Measurements from ENCODE around the gene CLIC2. TPM values are rescaled to one million over a fixed set of nuclear protein-coding genes. Genes with fewer than 3 reads are reported as not detected.

Gene CLIC2
- total RNA-seq, 1 experiment from 2014 or later = 0.80 TPM

DNA sequence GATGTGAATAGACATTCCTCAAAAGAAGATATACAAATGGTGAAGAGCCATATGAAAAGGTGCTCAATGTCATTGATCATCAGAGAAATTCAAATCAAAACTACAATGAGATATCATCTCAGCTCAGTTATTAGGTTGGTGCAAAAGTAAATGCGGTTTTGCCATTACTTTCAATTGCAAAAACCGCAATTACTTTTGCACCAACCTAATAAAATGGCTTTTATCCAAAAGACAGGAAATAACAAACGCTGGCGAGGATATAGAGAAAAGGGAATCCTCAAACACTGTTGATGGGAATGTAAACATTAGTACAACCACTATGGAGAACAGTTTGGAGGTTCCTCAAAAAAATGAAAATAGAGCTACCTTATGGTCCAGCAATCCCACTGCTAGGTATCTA, 5.1 kb downstream of the CLIC2 start:
- Histone ChIP-seq H3K9me3 (ENCODE audit: control insufficient read depth, insufficient read depth, low read depth, low read length) (no peaks in the 10 kb centered on the region), H3K4me1 (ENCODE audit: control insufficient read depth, insufficient read depth, low read length) (no peaks in the 10 kb centered on the region), H3K4me3 (ENCODE audit: low read depth in 2 of 2, low read length in 2 of 2) (no peak overlapping the region), H3K27ac (ENCODE audit: low read length) (no peak overlapping the region), H3K36me3 (ENCODE audit: control insufficient read depth, insufficient read depth, low read length) (no peaks in the 10 kb centered on the region), H3K27me3 (ENCODE audit: control insufficient read depth, insufficient read depth, low read length) (peaks cover 3% of the 10 kb centered on the region; the same call in 1 of the 2 replicates)
- CTCF ChIA-PET = interaction anchor here (0.7 kb wide), 1 partner anchor 10 kb away, joined by 3 read pairs; no protein-coding TSS in a partner anchor
- DNase-seq (ENCODE audit: low read depth, low spot score) (no peak), ATAC-seq (no peak)
- POLR2A ChIA-PET = interaction anchor here (0.7 kb wide), 1 partner anchor 119 kb away, joined by 7 read pairs; no protein-coding TSS in a partner anchor
- in situ Hi-C loops (cut with HindIII; ENCODE audit: low pct_unique_long_range_greater_than_20kb, low sequenced_read_pairs) = no loop called here
- intact Hi-C loops (cut with micrococcal nuclease; ENCODE audit: unreplicated experiment) = no loop called here
- BruUV-seq (replicated peaks) = no TSS peak
- TF ChIP-seq, protein P1, sequence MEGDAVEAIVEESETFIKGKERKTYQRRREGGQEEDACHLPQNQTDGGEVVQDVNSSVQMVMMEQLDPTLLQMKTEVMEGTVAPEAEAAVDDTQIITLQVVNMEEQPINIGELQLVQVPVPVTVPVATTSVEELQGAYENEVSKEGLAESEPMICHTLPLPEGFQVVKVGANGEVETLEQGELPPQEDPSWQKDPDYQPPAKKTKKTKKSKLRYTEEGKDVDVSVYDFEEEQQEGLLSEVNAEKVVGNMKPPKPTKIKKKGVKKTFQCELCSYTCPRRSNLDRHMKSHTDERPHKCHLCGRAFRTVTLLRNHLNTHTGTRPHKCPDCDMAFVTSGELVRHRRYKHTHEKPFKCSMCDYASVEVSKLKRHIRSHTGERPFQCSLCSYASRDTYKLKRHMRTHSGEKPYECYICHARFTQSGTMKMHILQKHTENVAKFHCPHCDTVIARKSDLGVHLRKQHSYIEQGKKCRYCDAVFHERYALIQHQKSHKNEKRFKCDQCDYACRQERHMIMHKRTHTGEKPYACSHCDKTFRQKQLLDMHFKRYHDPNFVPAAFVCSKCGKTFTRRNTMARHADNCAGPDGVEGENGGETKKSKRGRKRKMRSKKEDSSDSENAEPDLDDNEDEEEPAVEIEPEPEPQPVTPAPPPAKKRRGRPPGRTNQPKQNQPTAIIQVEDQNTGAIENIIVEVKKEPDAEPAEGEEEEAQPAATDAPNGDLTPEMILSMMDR (IDR thresholded peaks at IDR 0.05) = no peak
- TF ChIP-seq SIN3A (IDR thresholded peaks at IDR 0.05; ENCODE audit: borderline replicate concordance, insufficient read depth, low read depth, low read length) (no peak), POLR2AphosphoS5 (IDR thresholded peaks at IDR 0.05; ENCODE audit: low read depth, low read length) (no peak), REST (IDR thresholded peaks at IDR 0.05; ENCODE audit: insufficient read depth in 1 of 2, low read depth in 2 of 2, low read length in 1 of 2) (no peak), TCF7L2 (IDR thresholded peaks at IDR 0.05; ENCODE audit: low read depth, low read length) (no peak)

GRCh38 chrX:155326610-155327009, 7.8 kb downstream of the CLIC2 start:
- Histone ChIP-seq H3K27ac (ENCODE audit: low read length) (no peak overlapping the region), H3K36me3 (ENCODE audit: control insufficient read depth, insufficient read depth, low read length) (no peaks in the 10 kb centered on the region), H3K9me3 (ENCODE audit: control insufficient read depth, insufficient read depth, low read depth, low read length) (no peaks in the 10 kb centered on the region), H3K4me3 (ENCODE audit: low read depth in 2 of 2, low read length in 2 of 2) (no peak overlapping the region), H3K4me1 (ENCODE audit: control insufficient read depth, insufficient read depth, low read length) (no peaks in the 10 kb centered on the region), H3K27me3 (ENCODE audit: control insufficient read depth, insufficient read depth, low read length) (no peaks in the 10 kb centered on the region)
- no TSS peak for BruUV-seq (replicated peaks)
- TF ChIP-seq, protein P1 (IDR thresholded peaks at IDR 0.05) = no peak
- TF ChIP-seq POLR2AphosphoS5 (IDR thresholded peaks at IDR 0.05; ENCODE audit: low read depth, low read length) = no peak
- TF ChIP-seq REST (IDR thresholded peaks at IDR 0.05; ENCODE audit: insufficient read depth in 1 of 2, low read depth in 2 of 2, low read length in 1 of 2) = no peak
- no peak for TF ChIP-seq TCF7L2 (IDR thresholded peaks at IDR 0.05; ENCODE audit: low read depth, low read length)
- no peak for TF ChIP-seq SIN3A (IDR thresholded peaks at IDR 0.05; ENCODE audit: borderline replicate concordance, insufficient read depth, low read depth, low read length)
- CTCF ChIA-PET = no interaction called here
- POLR2A ChIA-PET = no interaction called here
- ATAC-seq (no peak), DNase-seq (ENCODE audit: low read depth, low spot score) (no peak)
- intact Hi-C loops (cut with micrococcal nuclease; ENCODE audit: unreplicated experiment) = no loop called here
- in situ Hi-C loops (cut with HindIII; ENCODE audit: low pct_unique_long_range_greater_than_20kb, low sequenced_read_pairs) = no loop called here

All from Panc1 (cell line).